K562 (cell line): ENCODE measurements around the gene DAPK2. TPM values are rescaled to one million over a fixed set of nuclear protein-coding genes. Genes with fewer than 3 reads are reported as not detected.

Experiments
- ATAC-seq: fragments of 200-7000 bp; cut with Tn5 transposase; 3 replicates; pipeline ENCODE4 v1.9.1; 2020; ENCODE audit warnings: moderate library complexity
- BruUV-seq: library from RNA; stranded (reverse); fragments of 400-500 nt; replicated peaks from 2 replicates; lab custom pipeline; 2021; lab: Mats Ljungman, UMichigan
- CTCF ChIA-PET: fragments of 300-600 bp; formaldehyde crosslinking; extraction: SDS; loops from one replicate; lab custom pipeline; 2021; ENCODE audit warnings: low intra/inter-chr PET ratio; lab: Yijun Ruan, JAX
- POLR2A ChIA-PET: fragments of 300-600, 350-650 bp; sonication (Branson Sonifier 250); formaldehyde crosslinking; extraction: SDS; loops from one replicate; lab custom pipeline; 2021; ENCODE audit warnings: antibody characterized with exemption, inconsistent platforms; lab: Yijun Ruan, JAX
- DNase-seq, 4 experiments: peaks; one replicate each; pipeline versions ENCODE4 v3.0.0 to v3.0.0-alpha.2; 2011 to 2018; ENCODE audit warnings: low spot score in 3 of 4, mixed read lengths in 3 of 4; ENCODE audit errors: extremely low read depth in 1 of 4
- FAIRE-seq: peaks from 2 replicates; lab custom pipeline; 2011; peaks lifted over from hg19 to GRCh38; lab: Jason Lieb, UNC
- H2AFZ ChIP-seq: 2 replicates; pipeline ENCODE4 v1.6.0; 2011; ENCODE audit warnings: low read depth, low read length, control low read depth, inconsistent platforms
- H3K27ac ChIP-seq: fragments of 200-600 bp; 3 replicates; pipeline ENCODE4 v1.8.0; 2011; ENCODE audit warnings: low read depth, mild to moderate bottlenecking, control low read depth, inconsistent platforms, low read length, moderate library complexity, mixed read lengths; ENCODE audit errors: extremely low read depth
- H3K27me3 ChIP-seq, 2 experiments: fragments of 300-600 bp in 1 of 2; 2 replicates in 1 of 2; 3 replicates in 1 of 2; pipeline versions ENCODE4 v1.6.0 to v1.8.0; 2011; ENCODE audit warnings: inconsistent platforms in 2 of 2, low read length in 2 of 2, mild to moderate bottlenecking in 1 of 2, mixed read lengths in 1 of 2, moderate library complexity in 1 of 2; ENCODE audit not compliant: control insufficient read depth in 2 of 2, insufficient read depth in 2 of 2
- H3K36me3 ChIP-seq: fragments of 300-600 bp; 3 replicates; pipeline ENCODE4 v1.8.0; 2011; ENCODE audit warnings: mild to moderate bottlenecking, low read length, inconsistent platforms; ENCODE audit not compliant: control insufficient read depth, insufficient read depth
- H3K4me1 ChIP-seq, 2 experiments: fragments of 200-600 bp in 1 of 2; replicated peaks in 1 of 2; 2 replicates in 1 of 2; 3 replicates in 1 of 2; pipeline versions ENCODE4 v1.5.1 to v1.8.0; 2011; ENCODE audit warnings: inconsistent platforms in 2 of 2, low read length in 2 of 2, mild to moderate bottlenecking in 1 of 2, mixed read lengths in 1 of 2, moderate library complexity in 1 of 2; ENCODE audit not compliant: control insufficient read depth in 2 of 2, insufficient read depth in 2 of 2
- H3K4me2 ChIP-seq: 2 replicates; pipeline ENCODE4 v1.6.1; 2011; ENCODE audit warnings: low read length, control low read depth, inconsistent platforms, mixed read lengths; ENCODE audit not compliant: insufficient read depth
- H3K4me3 ChIP-seq: fragments of 200-600 bp; sonication (generic), shearing (Covaris generic); 2 replicates; pipeline ENCODE4 v1.5.1; 2016; ENCODE audit warnings: control low read depth, inconsistent platforms
- H3K79me2 ChIP-seq: fragments of 200-600 bp; 3 replicates; pipeline ENCODE4 v1.8.0; 2011; ENCODE audit warnings: low read length, inconsistent platforms; ENCODE audit not compliant: control insufficient read depth, insufficient read depth
- H3K9ac ChIP-seq, 2 experiments: 2 replicates each; pipeline versions ENCODE4 v1.6.0 to v1.6.1; 2011; ENCODE audit warnings: low read depth in 2 of 2, low read length in 2 of 2, control low read depth in 1 of 2, inconsistent platforms in 1 of 2, mild to moderate bottlenecking in 1 of 2, mixed read lengths in 1 of 2; ENCODE audit not compliant: insufficient read depth in 1 of 2
- H3K9me1 ChIP-seq: one replicate; pipeline ENCODE4 v1.6.0; 2011; ENCODE audit warnings: inconsistent platforms, mild to moderate bottlenecking, low read length, moderate library complexity; ENCODE audit not compliant: control insufficient read depth, insufficient read depth
- H3K9me3 ChIP-seq: replicated peaks from 2 replicates; pipeline ENCODE4 v1.5.1; 2011; ENCODE audit warnings: low read depth, low read length, inconsistent platforms; ENCODE audit not compliant: control insufficient read depth, insufficient read depth
- H4K20me1 ChIP-seq: replicated peaks from 2 replicates; pipeline ENCODE4 v1.6.1; 2011; ENCODE audit warnings: low read length, inconsistent platforms, mixed read lengths; ENCODE audit not compliant: control insufficient read depth, insufficient read depth
- ARID1B ChIP-seq: fragments of 450-650 bp; IDR thresholded peaks from 2 replicates; pipeline ENCODE4 v1.6.1; 2016; ENCODE audit warnings: antibody characterized with exemption, mild to moderate bottlenecking, inconsistent platforms
- BCL6 ChIP-seq: fragments of 250-450 bp; sonication (Bioruptor Pico); IDR thresholded peaks from 2 replicates; pipeline ENCODE4 v1.4.0; 2020
- HDAC1 ChIP-seq, 2 experiments: fragments of 450-650 bp; IDR thresholded peaks; 2 replicates each; pipeline ENCODE4 v1.6.1; 2016 to 2017; ENCODE audit warnings: inconsistent platforms in 1 of 2, mild to moderate bottlenecking in 1 of 2, moderate library complexity in 1 of 2
- HMGN3 ChIP-seq: IDR thresholded peaks from 2 replicates; pipeline ENCODE4 v1.6.1; 2011; ENCODE audit warnings: borderline replicate concordance, low read depth, mild to moderate bottlenecking, mixed read lengths, low read length; ENCODE audit not compliant: insufficient read length; ENCODE audit errors: extremely low read depth
- NCOA4 ChIP-seq: fragments of 450-650 bp; IDR thresholded peaks from 2 replicates; pipeline ENCODE4 v1.6.1; 2018; ENCODE audit warnings: mild to moderate bottlenecking; ENCODE audit not compliant: partially characterized antibody
- NFE2L1 ChIP-seq: fragments of 450-650 bp; IDR thresholded peaks from 2 replicates; pipeline ENCODE4 v1.6.1; 2016; ENCODE audit warnings: missing genetic modification characterization, low read depth, mild to moderate bottlenecking, missing compliant biosample characterization, moderate library complexity, borderline replicate concordance
- NR2C2 ChIP-seq, 2 experiments: fragments of 200-800 bp in 1 of 2; sonication (Bioruptor generic) in 1 of 2; sonication (generic) in 1 of 2; formaldehyde crosslinking in 1 of 2; IDR thresholded peaks; 2 replicates each; pipeline versions ENCODE4 v1.6.1 to v1.8.0; 2016 to 2022; ENCODE audit warnings: mild to moderate bottlenecking in 1 of 2, missing compliant biosample characterization in 1 of 2, missing genetic modification characterization in 1 of 2, missing genetic modification reagents in 1 of 2
- RAD21 ChIP-seq, 2 experiments: fragments of 250-450 bp in 1 of 2; fragments of 450-650 bp in 1 of 2; sonication (Bioruptor Pico) in 1 of 2; formaldehyde crosslinking in 1 of 2; IDR thresholded peaks in 1 of 2; conservative IDR thresholded peaks in 1 of 2; 2 replicates each; pipeline versions ENCODE4 v1.4.0 to v1.8.0; 2020 to 2022; ENCODE audit warnings: mild to moderate bottlenecking in 2 of 2, moderate library complexity in 1 of 2
- RBFOX2 ChIP-seq: fragments of 200-400 bp; formaldehyde crosslinking; IDR thresholded peaks from 2 replicates; pipeline ENCODE4 v1.6.1; 2017; ENCODE audit warnings: low read depth, mild to moderate bottlenecking, low read length, moderate library complexity
- TCF7 ChIP-seq: sonication (generic); IDR thresholded peaks from 2 replicates; pipeline ENCODE4 v1.6.1; 2016; ENCODE audit warnings: antibody characterized with exemption, borderline replicate concordance
- ZNF197 ChIP-seq: fragments of 200-800 bp; sonication (Bioruptor generic); IDR thresholded peaks from 2 replicates; pipeline ENCODE4 v1.6.1; 2016; ENCODE audit warnings: low read depth, missing genetic modification characterization, missing compliant biosample characterization
- ZNF76 ChIP-seq: fragments of 250-450 bp; sonication (Bioruptor Pico); IDR thresholded peaks from 2 replicates; pipeline ENCODE4 v1.4.0; 2020; ENCODE audit warnings: mild to moderate bottlenecking, moderate library complexity, borderline replicate concordance
- WGBS: fragments of 100-300 bp; shearing (Covaris generic); methylation state at CpG from one replicate; pipeline ENCODE4 v1.1.6; 2016; ENCODE audit warnings: low coverage, mixed read lengths; ENCODE audit not compliant: insufficient coverage; ENCODE audit errors: missing lambda C conversion rate; 5-methylcytosine and 5-hydroxymethylcytosine counted together
- in situ Hi-C: fragments of 300-500 bp; cut with MboI; formaldehyde crosslinking; loops from 4 replicates; pipeline ENCODE4 v1.15.0; 2018; ENCODE audit warnings: inconsistent platforms, mixed read lengths
- intact Hi-C: fragments of 100-400 bp; cut with micrococcal nuclease; formaldehyde crosslinking; loops from 2 replicates; pipeline ENCODE4 v1.14.2; 2022
- polyA plus RNA-seq, 8 experiments: library from polyadenylated mRNA; depleted of rRNA in 4 of 8; stranded (reverse) in 5 of 8; unstranded in 3 of 8; fragments of >200 nt; fragmentation: Nextera tagmentation in 2 of 8; fragmentation: Illumina TruSeq in 1 of 8; extraction: Ambion mirVana in 2 of 8; extraction: Trizol in 1 of 8; gene quantifications; 2 replicates each; pipeline versions ENCODE4 v1.2.1 to v1.2.3, GENCODE V29; 2011 to 2014; ENCODE audit warnings: inconsistent platforms in 1 of 8, missing spikeins in 1 of 8
- total RNA-seq, 7 experiments: library from RNA; depleted of rRNA in 6 of 7; stranded (reverse); fragments of >200 nt in 6 of 7; fragmentation: Illumina TruSeq in 2 of 7; extraction: Trizol in 2 of 7; gene quantifications; 2 replicates each; pipeline versions ENCODE4 v1.2.1 to v1.2.3, GENCODE V29; 2011 to 2021; ENCODE audit warnings: low replicate concordance in 1 of 7
- TF ChIP-seq, protein P1 (sequence below), 2 experiments: fragments of 450-650 bp in 1 of 2; sonication (generic) in 1 of 2; formaldehyde crosslinking in 1 of 2; IDR thresholded peaks in 1 of 2; conservative IDR thresholded peaks in 1 of 2; 2 replicates each; pipeline versions ENCODE4 v1.6.1 to v1.8.1; 2016 to 2023; ENCODE audit warnings: mild to moderate bottlenecking in 2 of 2, moderate library complexity in 2 of 2, inconsistent platforms in 1 of 2, missing genetic modification reagents in 1 of 2
- TF ChIP-seq, protein P2 (sequence below): fragments of 250-450 bp; sonication (Bioruptor Pico); IDR thresholded peaks from 2 replicates; pipeline ENCODE4 v1.5.0; 2021; ENCODE audit warnings: mild to moderate bottlenecking, borderline replicate concordance

Gene DAPK2
- total and polyA plus RNA-seq, 9 of the 15 experiments (the other 6 are each of a cell fraction or from before 2014, with no cell fraction given): 0.14 to 5.2 (median 2.2) TPM

DNA sequence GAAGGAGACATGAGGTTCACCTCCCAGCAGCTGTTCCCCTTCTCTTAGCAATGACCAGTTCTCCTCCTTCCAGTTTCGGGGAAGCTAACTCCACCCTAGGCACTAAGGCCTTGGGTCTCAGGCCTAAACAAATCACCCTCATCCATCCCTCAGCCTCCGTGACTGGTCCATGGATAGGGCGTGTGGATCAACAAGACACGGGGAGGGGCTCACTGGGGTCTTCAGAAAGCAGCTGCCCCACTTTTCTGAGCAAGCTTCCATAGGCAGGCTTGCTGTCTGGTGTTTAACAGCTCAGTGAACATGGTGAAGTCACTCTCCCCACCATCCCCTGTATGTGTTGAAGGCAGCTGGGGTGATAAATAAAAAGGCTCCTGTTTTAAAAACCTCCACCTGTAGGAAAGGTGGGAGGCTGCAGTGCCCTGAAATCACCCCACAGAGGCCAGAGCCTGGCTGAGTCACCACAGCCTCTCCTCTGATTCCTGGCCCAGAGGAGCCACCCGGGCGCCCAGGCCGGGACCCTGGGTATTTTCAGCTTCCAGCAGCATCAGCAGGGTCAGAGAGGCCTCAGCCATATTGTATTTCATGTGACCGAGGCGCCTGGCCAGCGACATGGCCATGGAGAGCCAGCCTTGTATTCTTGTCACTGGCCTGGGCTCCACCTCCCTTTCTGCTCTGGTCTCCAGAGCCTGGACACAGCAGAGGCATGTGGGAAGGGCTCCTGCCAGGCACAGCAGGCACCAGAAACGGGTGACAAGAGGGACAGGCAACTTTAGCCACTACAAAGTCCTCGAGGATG, 152.2 kb downstream of the DAPK2 start:
- no peaks in the 10 kb centered on the region for H3K9me3 ChIP-seq
- H3K4me1 ChIP-seq: peaks cover 69 to 76% of the 10 kb centered on the region in 2 experiments
- 23% methylated on average over 11 of the region's 12 CpGs for WGBS
- FAIRE-seq (no peak), ATAC-seq (no peak), DNase-seq (no peak)
- peak overlapping the region; percentile 52 for H2AFZ ChIP-seq
- H3K4me2 ChIP-seq: peak overlapping the region; percentile 93
- peak overlapping the region; percentile 78 to 91 for H3K9ac ChIP-seq
- no peaks in the 10 kb centered on the region; the same call in 1 of the 2 replicates for H4K20me1 ChIP-seq
- CTCF ChIA-PET: no interaction called here
- H3K27ac ChIP-seq: peak overlapping the region; percentile 94
- no peaks in the 10 kb centered on the region for H3K9me1 ChIP-seq
- intact Hi-C loops (loop anchor here (2.0 to 5.0 kb wide), 2 partner anchors 153 to 173 kb away; partner anchors contain the start of gene DAPK2), in situ Hi-C loops (no loop called here)
- H3K4me3 ChIP-seq: peak overlapping the region; percentile 35
- H3K36me3 ChIP-seq: no peaks in the 10 kb centered on the region
- POLR2A ChIA-PET: interaction anchor here (0.5 to 2.6 kb wide), 6 partner anchors 10 to 840 kb away, joined by 3 to 17 read pairs (median 5); no protein-coding TSS in a partner anchor
- H3K79me2 ChIP-seq: peaks cover 27% of the 10 kb centered on the region
- no peaks in the 10 kb centered on the region for H3K27me3 ChIP-seq
- no TSS peak for BruUV-seq
- TF ChIP-seq ZNF76 (CRISPR knock-in tag) (no peak), NFE2L1 (no peak), TCF7 (no peak), NR2C2 (CRISPR knock-in tag; IDR thresholded peaks at IDR 0.05) (no peak), NR2C2 (tag; IDR thresholded peaks at IDR 0.05) (0 out of 2 replicates have a peak, but pooled peaks have one; percentile 20), RBFOX2 (peak; percentile 56), HMGN3 (no peak), NCOA4 (no peak), HDAC1 (IDR thresholded peaks at IDR 0.05) (no peak), ZNF197 (peak; percentile 49; the same call in 1 of the 2 replicates), ARID1B (no peak), BCL6 (CRISPR knock-in tag) (no peak; the same call in 1 of the 2 replicates), RAD21 (CRISPR knock-in tag; conservative IDR thresholded peaks at IDR 0.05 in 1 of 2, IDR thresholded peaks at IDR 0.05 in 1 of 2) (no peak)
- TF ChIP-seq, protein P1, sequence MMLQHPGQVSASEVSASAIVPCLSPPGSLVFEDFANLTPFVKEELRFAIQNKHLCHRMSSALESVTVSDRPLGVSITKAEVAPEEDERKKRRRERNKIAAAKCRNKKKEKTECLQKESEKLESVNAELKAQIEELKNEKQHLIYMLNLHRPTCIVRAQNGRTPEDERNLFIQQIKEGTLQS (IDR thresholded peaks at IDR 0.05): peak; percentile 48; the same call in 1 of the 2 replicates
- TF ChIP-seq, protein P1 (CRISPR knock-in tag; conservative IDR thresholded peaks at IDR 0.05): no peak
- TF ChIP-seq, protein P2, sequence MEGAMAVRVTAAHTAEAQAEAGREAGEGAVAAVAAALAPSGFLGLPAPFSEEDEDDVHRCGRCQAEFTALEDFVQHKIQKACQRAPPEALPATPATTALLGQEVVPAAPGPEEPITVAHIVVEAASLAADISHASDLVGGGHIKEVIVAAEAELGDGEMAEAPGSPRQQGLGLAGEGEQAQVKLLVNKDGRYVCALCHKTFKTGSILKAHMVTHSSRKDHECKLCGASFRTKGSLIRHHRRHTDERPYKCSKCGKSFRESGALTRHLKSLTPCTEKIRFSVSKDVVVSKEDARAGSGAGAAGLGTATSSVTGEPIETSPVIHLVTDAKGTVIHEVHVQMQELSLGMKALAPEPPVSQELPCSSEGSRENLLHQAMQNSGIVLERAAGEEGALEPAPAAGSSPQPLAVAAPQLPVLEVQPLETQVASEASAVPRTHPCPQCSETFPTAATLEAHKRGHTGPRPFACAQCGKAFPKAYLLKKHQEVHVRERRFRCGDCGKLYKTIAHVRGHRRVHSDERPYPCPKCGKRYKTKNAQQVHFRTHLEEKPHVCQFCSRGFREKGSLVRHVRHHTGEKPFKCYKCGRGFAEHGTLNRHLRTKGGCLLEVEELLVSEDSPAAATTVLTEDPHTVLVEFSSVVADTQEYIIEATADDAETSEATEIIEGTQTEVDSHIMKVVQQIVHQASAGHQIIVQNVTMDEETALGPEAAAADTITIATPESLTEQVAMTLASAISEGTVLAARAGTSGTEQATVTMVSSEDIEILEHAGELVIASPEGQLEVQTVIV (CRISPR knock-in tag): no peak
